AG09309 (cell line): ENCODE data around the gene NEK8.
"Not testable (repeated sequence)": the region's sequence is repeated elsewhere in the genome, so short reads cannot be mapped to it uniquely, and the experiment has no call there.

Source experiments
- DNase-seq: peaks from one replicate; pipeline ENCODE4 v3.0.0-alpha.2; 2010; ENCODE audit warnings: low read depth
- H3K4me3 ChIP-seq: 2 replicates; pipeline ENCODE4 v1.5.1; 2011; ENCODE audit warnings: mild to moderate bottlenecking, low read depth, low read length, moderate library complexity; ENCODE audit not compliant: control insufficient read depth
- TF ChIP-seq, protein P1 (sequence below): IDR thresholded peaks from 2 replicates; pipeline ENCODE4 v1.5.1; 2011; ENCODE audit warnings: mild to moderate bottlenecking, low read depth, low read length, inconsistent platforms; ENCODE audit not compliant: insufficient read depth, control insufficient read depth; ENCODE audit errors: missing control alignments

The NEK8 gene

DNA sequence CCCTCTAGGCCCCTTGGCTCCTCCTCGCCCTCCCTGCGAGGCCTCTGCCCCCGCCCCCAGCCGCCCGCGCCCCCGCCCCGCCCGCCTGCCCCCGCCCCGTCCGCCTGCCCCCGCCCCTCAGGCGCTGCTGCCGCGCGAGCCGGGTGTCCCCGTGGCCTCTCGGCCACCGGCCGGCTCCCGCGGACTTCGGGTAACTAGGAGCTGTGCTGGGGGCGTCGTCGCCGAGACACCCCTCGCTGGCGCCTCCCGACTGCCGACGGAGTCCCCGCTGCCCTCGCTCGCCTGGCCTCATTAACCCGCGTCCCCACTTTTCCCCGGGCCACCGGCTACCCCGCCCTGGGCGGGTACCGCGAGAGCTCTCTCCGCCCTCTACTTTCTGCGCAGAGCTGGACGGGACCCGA is 2.4 kb upstream of the NEK8 start, which contains the start of gene TLCD1:
Gene TLCD1, minus strand, starts transcription at position 8 of the 401 bp plus-strand sequence. CDS start 136 bp downstream, outside the sequence.
- TF ChIP-seq, protein P1, sequence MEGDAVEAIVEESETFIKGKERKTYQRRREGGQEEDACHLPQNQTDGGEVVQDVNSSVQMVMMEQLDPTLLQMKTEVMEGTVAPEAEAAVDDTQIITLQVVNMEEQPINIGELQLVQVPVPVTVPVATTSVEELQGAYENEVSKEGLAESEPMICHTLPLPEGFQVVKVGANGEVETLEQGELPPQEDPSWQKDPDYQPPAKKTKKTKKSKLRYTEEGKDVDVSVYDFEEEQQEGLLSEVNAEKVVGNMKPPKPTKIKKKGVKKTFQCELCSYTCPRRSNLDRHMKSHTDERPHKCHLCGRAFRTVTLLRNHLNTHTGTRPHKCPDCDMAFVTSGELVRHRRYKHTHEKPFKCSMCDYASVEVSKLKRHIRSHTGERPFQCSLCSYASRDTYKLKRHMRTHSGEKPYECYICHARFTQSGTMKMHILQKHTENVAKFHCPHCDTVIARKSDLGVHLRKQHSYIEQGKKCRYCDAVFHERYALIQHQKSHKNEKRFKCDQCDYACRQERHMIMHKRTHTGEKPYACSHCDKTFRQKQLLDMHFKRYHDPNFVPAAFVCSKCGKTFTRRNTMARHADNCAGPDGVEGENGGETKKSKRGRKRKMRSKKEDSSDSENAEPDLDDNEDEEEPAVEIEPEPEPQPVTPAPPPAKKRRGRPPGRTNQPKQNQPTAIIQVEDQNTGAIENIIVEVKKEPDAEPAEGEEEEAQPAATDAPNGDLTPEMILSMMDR = no peak
- peak within 1 kb of the TSS; percentile 60 for H3K4me3 ChIP-seq
- no peak for DNase-seq

DNA sequence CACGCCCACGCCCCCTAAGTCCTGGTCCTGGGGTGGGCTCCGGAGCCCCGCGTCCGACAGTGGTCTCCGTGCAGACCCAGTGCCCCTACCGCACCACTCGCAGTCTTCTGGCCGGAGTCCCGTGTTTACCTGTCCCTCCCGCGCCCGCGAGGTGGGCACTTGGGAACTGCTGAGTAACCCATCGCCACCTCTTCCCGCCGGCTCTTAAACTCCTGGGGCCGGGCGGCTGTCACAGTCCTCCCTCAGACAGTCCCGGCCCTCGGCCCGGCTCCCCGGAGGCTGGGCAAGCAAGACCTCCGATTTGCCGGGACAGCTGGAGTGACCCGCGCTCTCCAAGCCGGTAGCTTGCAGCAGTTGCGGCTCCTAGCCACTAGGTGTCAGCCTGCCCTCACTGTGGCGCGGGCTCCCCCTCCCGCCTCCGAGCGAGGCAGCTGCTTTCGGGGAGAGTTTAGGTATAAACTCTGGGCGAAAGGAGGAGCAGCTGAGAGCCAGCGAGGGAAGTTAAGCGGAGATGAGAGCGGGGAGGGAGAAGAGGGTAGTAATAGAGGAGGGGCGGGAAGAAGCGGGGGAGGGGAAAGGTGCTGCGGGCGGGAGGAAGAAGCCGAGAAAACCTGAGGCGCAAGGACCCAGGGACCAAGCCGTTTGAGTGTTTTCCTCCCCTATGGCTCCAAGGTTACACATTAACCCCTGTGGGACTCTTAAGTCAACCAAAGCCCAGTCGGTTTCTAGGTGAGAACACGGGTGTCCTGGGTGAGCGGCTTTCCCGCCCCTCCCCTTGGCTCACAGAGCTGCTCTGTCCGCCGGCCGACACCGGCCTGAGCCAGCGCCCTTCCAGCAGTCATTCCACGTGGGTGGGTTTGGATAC is 1.7 kb upstream of the NEK8 start:
- TF ChIP-seq, protein P1 = peak; percentile 99
- peak overlapping the region; percentile 60 for H3K4me3 ChIP-seq
- peak; percentile 67 for DNase-seq

DNA sequence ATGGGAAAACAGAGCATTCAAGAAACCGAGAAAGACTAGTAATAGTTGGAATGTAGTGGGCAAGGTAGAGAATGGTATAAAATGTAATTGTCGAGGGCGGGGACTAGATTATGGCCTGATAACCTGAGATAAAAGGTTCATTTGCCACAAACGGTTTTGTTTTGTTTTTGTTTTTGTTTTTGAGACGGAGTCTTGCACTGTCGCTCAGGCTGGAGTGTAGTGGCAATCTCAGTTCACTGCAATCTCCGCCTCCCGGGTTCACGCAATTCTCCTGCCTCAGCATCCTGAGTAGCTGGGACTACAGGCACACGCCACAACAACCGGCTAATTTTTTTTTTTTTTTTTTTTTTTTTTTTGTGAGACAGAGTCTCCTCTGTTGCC is 1.4 kb downstream of the NEK8 start:
- no peak overlapping the region for H3K4me3 ChIP-seq
- DNase-seq = no peak
- TF ChIP-seq, protein P1 = no peak

DNA sequence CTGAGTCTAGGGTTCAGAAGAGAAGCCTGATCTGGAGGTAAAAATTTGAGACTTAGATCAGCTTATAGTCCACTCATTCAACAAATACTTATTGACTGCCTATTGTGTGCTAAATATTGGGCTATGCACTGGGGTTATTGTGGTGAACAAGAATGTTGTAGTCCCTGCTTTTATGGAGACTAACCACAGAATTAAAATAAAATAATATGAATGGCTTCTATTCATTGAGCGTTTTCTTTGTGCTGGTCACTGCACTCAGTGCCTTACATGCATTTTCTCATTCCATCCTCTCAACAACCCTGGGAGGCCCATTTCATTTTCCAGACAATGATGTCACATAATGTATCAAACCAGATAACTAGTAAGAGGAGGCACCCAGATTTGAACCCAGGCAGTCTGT is 4.8 kb downstream of the NEK8 start:
- no peak for DNase-seq
- H3K4me3 ChIP-seq = no peak overlapping the region
- TF ChIP-seq, protein P1 = no peak

DNA sequence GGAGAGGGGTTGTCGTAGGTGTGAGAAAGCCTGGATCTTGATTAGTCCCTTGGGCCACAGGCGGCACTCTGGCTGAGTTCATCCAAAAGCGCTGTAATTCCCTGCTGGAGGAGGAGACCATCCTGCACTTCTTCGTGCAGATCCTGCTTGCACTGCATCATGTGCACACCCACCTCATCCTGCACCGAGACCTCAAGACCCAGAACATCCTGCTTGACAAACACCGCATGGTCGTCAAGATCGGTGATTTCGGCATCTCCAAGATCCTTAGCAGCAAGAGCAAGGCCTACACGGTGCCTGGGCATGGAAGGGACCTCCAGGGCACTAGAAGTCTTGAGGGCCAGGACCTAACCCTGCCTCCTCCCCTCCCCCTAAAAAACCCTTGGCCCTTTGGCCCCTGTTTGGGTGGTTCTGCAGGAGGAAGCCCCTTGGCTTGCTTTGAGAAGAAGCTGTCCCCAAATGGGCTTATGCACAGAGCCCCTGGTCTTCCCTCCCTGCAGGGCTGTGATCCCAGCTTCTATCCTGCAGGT is 6.2 kb downstream of the NEK8 start:
- no peak for DNase-seq
- no peak overlapping the region for H3K4me3 ChIP-seq
- TF ChIP-seq, protein P1 = no peak

DNA sequence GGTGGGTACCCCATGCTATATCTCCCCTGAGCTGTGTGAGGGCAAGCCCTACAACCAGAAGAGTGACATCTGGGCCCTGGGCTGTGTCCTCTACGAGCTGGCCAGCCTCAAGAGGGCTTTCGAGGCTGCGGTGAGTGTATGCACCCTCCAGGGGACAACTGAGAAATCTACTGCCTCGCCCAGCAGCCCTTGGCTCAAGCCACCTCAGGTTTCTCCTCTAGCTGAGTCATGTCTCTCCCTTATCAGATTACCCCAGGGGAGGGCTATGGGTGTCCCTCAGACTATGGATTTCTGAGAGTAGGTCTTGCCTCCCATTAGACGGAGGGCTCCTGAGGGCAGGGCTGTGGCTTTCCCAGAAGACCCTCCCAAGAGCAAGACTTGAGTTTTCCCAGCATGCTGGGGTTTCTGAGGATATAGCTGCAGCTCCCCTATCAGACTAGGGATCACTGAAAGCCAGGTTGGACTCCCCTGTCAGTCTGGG is 6.7 kb downstream of the NEK8 start:
- TF ChIP-seq, protein P1 = no peak
- no peak for DNase-seq

DNA sequence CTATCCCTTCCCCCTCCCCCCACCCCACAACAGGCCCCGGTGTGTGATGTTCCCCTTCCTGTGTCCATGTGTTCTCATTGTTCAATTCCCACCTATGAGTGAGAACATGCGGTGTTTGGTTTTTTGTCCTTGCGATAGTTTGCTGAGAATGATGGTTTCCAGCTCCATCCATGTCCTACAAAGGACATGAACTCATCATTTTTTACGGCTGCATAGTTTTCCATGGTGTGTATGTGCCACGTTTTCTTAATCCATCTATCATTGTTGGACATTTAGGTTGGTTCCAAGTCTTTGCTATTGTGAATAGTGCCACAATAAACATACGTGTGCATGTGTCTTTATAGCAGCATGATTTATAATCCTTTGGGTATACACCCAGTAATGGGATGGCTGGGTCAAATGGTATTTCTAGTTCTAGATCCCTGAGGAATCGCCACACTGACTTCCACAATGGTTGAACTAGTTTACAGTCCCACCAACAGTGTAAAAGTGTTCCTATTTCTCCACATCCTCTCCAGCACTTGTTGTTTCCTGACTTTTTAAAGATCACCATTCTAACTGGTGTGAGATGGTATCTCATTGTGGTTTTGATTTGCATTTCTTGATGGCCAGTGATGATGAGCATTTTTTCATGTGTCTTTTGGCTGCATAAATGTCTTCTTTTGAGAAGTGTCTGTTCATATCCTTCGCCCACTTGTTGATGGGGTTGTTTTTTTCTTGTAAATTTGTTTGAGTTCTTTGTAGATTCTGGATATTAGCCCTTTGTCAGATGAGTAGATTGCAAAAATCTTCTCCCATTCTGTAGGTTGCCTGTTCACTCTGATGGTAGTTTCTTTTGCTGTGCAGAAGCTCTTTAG is 7.6 kb downstream of the NEK8 start:
- not testable (repeated sequence) for H3K4me3 ChIP-seq, DNase-seq

More for the DNA sequence above, 6.7 kb downstream of the NEK8 start:
- H3K4me3 ChIP-seq = no peak overlapping the region
